ENCODE measurements around the gene TEX13B.

TEX13B gene

DNA sequence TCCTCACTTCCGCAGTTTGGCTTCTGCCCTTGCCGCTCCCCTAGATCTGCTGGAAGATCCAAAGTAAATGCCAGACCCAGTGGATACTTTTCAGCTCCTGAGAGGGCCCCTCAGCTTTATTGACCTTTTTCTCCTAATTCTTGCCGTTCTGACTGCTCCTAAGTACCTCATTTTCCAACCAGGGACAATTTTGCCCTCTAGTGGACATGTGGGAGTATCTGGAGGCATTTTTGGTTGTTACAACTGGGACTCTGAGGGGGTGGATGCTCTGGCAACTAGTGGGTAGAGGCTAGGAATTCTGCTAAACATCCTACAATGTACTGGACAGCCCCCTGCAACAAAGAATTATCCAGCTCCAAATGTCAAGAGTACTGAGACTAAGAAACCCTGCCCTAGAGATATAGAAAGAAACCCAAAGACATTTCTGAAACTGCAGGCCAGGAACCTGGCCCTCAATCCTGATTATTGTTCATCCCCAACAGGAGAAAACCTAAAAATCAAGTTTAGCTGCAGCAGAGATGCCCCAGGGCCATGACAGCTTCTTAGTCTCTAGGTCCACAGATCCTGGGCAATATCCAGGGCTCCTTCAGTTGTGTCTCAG lies 3.4 kb downstream of the TEX13B start:
- TF ChIP-seq, protein P1, sequence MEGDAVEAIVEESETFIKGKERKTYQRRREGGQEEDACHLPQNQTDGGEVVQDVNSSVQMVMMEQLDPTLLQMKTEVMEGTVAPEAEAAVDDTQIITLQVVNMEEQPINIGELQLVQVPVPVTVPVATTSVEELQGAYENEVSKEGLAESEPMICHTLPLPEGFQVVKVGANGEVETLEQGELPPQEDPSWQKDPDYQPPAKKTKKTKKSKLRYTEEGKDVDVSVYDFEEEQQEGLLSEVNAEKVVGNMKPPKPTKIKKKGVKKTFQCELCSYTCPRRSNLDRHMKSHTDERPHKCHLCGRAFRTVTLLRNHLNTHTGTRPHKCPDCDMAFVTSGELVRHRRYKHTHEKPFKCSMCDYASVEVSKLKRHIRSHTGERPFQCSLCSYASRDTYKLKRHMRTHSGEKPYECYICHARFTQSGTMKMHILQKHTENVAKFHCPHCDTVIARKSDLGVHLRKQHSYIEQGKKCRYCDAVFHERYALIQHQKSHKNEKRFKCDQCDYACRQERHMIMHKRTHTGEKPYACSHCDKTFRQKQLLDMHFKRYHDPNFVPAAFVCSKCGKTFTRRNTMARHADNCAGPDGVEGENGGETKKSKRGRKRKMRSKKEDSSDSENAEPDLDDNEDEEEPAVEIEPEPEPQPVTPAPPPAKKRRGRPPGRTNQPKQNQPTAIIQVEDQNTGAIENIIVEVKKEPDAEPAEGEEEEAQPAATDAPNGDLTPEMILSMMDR (IDR thresholded peaks at IDR 0.05) = peak; percentile 52; the same call in 1 of the 2 replicates

DNA sequence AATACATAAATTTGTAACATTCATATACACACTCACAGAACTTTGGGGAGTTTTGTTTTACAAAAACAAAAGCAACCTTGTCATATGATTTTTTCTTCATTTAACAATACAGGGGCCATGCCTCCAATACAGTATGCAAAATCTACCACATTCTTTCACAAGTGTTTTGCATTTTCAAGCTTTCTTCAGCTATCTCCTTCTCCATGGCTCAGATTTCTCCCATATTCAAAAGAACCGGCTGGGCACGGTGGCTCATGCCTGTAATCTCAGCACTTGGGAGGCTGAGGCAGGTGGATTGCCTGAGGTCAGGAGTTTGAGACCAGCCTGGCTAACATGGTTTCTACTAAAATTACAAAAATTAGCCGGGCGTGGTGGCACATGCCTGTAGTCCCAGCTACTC lies 4.1 kb downstream of the TEX13B start:
- TF ChIP-seq, protein P1 (IDR thresholded peaks at IDR 0.05) = no peak

DNA sequence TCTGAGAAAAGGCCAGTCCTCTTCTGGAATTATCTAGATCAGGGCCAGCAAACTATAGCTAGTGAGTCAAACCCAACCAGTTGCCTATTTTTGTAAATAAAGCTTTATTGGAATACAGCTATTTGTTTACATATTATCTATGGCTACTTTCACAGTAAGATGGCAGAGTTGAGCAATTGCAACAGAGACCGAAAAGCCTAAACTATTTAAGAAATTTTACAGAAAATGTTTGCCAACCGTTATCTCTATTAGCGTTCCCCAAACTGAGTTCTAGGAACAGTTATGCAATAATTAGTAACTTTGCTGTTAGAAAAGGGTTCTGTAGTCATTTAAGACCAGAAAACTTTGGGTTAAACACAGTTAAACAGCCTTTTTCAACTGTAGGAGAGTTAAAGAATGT lies 10.5 kb downstream of the TEX13B start:
- TF ChIP-seq, protein P1 (IDR thresholded peaks at IDR 0.05) = no peak

DNA sequence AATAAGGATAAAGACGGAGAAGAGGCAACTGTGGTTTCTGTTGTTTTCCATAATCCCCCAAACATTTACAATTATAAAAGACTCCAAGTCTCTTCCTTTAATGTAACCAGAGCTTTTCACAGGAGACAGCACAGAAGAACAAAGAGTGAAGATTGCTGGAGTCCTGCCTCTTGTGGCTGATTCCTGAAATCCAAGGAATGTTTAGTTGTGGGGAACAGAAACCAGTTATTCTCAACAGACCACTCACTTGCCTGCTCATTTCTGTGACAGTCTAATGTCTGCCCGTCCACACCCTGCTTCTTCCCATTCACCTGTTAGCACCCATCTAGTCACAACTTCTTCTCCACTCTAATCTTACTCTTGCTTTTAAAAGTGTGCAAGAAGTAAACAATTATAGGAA lies 12.1 kb downstream of the TEX13B start:
- TF ChIP-seq, protein P1 (IDR thresholded peaks at IDR 0.05) = no peak

DNA sequence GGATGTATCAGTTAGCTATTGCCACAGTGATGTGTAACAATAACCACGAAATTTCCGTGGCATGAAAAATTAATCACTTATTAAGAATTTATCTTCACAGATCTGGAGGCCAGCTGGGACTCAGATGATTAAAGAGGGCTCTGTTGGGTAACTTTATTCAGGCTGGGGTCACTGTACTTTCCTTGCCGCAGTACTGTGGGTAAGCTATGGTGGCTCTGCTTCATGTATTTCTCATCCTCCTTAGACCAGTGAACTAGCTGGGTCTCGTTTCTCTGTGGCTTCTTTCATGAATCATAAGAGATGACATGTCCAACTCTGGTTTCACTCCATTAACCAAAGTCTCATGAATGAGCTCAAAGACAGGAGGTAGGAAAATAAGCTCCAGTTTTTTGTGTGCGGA lies 13.5 kb downstream of the TEX13B start:
- TF ChIP-seq, protein P1 (IDR thresholded peaks at IDR 0.05) = no peak

DNA sequence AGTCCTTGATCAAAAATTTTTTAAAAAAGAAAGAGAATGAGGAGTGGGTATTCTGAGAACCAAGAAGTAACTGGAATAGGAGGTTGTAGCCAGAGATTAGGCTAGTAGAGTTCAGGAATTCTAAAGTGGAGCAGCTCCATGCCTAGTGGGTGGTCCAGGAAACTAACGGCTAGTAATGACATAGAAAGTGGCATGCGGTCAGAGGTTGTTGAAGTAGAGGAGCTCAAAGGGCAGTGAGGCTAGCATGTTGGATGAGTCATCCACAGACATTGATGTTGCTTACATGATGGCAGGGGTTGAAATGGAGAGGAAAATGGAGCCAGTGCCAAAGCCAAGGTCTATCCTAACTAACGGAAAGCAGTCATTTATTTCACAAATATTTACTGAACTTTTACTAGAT lies 42.1 kb downstream of the TEX13B start:
- TF ChIP-seq, protein P1 (IDR thresholded peaks at IDR 0.05) = no peak

DNA sequence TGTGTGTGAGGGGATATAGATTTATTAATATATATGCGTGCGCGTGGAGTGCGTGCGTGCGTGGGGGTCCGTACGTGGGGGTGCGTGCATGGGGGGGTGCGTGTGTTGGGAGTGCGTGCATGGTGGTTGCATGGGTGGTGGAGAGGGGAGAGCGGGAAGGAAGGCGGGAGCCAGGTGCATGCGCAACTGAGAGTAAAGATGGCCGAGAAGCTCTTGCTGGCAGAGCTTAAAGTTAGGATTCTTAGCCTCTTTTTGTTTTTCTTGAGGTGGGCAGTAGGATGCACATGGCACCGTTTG lies 45.8 kb downstream of the TEX13B start:
- TF ChIP-seq, protein P1 (IDR thresholded peaks at IDR 0.05) = no peak
